HG03442 (cell line): ENCODE data around the gene KCNH3.
"Not testable (repeated sequence)": the region's sequence is repeated elsewhere in the genome, so short reads cannot be mapped to it uniquely, and the experiment has no call there.

ENCODE experiments used
- ATAC-seq: cut with Tn5 transposase; IDR thresholded peaks from one replicate; pipeline ENCODE4 v1.9.1; 2021; ENCODE audit warnings: mild to moderate bottlenecking, moderate library complexity; ENCODE audit not compliant: unreplicated experiment

Gene KCNH3

GRCh38 chr12:49538510-49539403 lies at the start of gene KCNH3:
KCNH3 (plus strand) TSS chr12:49539030; CDS start chr12:49539417, 387 bp downstream.
- peak; percentile 41 for ATAC-seq

GRCh38 chr12:49489154-49489553 lies 49.7 kb upstream of the KCNH3 start:
- ATAC-seq, result no peak

GRCh38 chr12:49489720-49490119 lies 49.1 kb upstream of the KCNH3 start:
- no peak for ATAC-seq

GRCh38 chr12:49491823-49492222 lies 47.0 kb upstream of the KCNH3 start:
- no peak for ATAC-seq

GRCh38 chr12:49493900-49494299 lies 44.9 kb upstream of the KCNH3 start:
- no peak for ATAC-seq

GRCh38 chr12:49496417-49497360 lies 42.1 kb upstream of the KCNH3 start:
- ATAC-seq, result no peak

- ATAC-seq, result no peak
Measured at GRCh38 chr12:49501895-49502294, 36.9 kb upstream of the KCNH3 start.

GRCh38 chr12:49502590-49502989 lies 36.2 kb upstream of the KCNH3 start:
- no peak for ATAC-seq

- ATAC-seq, result no peak
Measured at GRCh38 chr12:49503674-49504180, 35.1 kb upstream of the KCNH3 start.

GRCh38 chr12:49505672-49506071 lies 33.2 kb upstream of the KCNH3 start:
- no peak for ATAC-seq

GRCh38 chr12:49507139-49507538 lies 31.7 kb upstream of the KCNH3 start:
- no peak for ATAC-seq

GRCh38 chr12:49509681-49510080 lies 29.1 kb upstream of the KCNH3 start:
- ATAC-seq, result not testable (repeated sequence)

GRCh38 chr12:49511410-49511809 lies 27.4 kb upstream of the KCNH3 start:
- ATAC-seq, result no peak

GRCh38 chr12:49512546-49512945 lies 26.3 kb upstream of the KCNH3 start:
- ATAC-seq, result no peak

GRCh38 chr12:49515266-49515665 lies 23.6 kb upstream of the KCNH3 start:
- ATAC-seq, result no peak

GRCh38 chr12:49518914-49519573 lies 19.8 kb upstream of the KCNH3 start:
- ATAC-seq, result no peak

GRCh38 chr12:49519574-49519936 lies 19.3 kb upstream of the KCNH3 start:
- no peak for ATAC-seq

- no peak for ATAC-seq
Measured at GRCh38 chr12:49521389-49521788, 17.4 kb upstream of the KCNH3 start.

- no peak for ATAC-seq
Measured at GRCh38 chr12:49524660-49525324, 14.0 kb upstream of the KCNH3 start.

- no peak for ATAC-seq
Measured at GRCh38 chr12:49525942-49526341, 12.9 kb upstream of the KCNH3 start.
